Fibroblast of gingiva (primary cell): ENCODE results near the gene VAMP1.
"Not testable (repeated sequence)": the region's sequence is repeated elsewhere in the genome, so short reads cannot be mapped to it uniquely, and the experiment has no call there.

Source experiments
- DNase-seq: peaks from one replicate; pipeline ENCODE4 v3.0.0-alpha.2; 2011; ENCODE audit warnings: low read depth

Gene VAMP1

DNA sequence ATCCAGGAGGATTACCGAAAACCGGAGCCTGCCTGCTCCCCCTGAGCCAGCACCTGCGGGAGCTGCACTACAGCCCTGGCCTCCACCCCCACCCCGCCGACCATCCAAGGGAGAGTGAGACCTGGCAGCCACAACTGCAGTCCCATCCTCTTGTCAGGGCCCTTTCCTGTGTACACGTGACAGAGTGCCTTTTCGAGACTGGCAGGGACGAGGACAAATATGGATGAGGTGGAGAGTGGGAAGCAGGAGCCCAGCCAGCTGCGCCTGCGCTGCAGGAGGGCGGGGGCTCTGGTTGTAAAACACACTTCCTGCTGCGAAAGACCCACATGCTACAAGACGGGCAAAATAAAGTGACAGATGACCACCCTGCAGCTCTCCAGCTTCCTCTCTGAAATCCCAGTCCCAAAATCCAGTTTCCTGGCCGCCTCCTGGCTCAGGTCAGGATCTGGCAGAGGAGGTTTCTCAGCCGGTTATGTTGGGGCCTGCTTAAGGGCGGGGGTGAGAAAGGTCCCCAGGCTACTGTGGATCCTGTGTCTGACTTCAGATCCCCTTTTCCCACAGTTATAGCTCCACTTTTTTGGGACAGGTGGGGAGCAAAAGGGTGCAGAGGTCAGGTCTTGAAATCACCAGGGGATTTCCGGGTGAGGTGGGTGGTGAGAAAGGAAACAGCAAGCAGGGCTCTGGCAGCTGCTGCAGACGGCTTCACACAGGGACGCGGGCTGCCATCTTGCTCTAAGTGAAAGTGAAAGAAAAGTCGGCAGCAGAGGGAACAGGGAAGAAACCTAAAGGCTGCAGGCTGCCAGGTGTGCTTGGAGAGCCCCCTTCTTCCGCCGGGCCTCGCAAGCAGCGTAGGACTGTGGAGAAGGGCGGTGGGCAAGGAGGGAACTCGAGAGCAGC, 18.9 kb downstream of the VAMP1 start, which contains the start of gene TAPBPL:
Gene TAPBPL (plus strand): TSS at position 695 of the 897 bp plus-strand sequence. CDS start 207 bp downstream, outside the sequence.
- DNase-seq: peak; percentile 77

DNA sequence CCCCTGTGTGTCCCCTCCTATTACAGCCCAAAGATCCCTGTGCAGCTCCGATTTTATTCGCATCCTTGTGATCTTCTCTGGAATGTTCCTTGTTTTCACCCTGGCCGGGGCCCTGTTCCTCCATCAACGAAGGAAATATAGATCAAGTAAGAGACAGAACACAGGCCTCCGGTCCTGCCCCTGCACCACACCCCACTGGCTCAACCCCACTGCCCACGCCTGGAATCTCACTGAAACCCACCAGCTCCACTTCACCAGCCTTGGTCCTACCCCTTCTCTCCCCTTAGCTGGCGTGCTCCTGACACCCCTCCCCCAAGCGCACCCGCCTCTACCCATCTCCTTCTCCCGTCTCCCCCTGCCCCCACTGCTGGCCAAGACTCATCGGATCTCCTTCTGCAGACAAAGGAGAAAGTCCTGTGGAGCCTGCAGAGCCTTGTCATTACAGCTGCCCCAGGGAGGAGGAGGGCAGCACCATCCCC, 19.6 kb downstream of the VAMP1 start:
- DNase-seq: no peak

DNA sequence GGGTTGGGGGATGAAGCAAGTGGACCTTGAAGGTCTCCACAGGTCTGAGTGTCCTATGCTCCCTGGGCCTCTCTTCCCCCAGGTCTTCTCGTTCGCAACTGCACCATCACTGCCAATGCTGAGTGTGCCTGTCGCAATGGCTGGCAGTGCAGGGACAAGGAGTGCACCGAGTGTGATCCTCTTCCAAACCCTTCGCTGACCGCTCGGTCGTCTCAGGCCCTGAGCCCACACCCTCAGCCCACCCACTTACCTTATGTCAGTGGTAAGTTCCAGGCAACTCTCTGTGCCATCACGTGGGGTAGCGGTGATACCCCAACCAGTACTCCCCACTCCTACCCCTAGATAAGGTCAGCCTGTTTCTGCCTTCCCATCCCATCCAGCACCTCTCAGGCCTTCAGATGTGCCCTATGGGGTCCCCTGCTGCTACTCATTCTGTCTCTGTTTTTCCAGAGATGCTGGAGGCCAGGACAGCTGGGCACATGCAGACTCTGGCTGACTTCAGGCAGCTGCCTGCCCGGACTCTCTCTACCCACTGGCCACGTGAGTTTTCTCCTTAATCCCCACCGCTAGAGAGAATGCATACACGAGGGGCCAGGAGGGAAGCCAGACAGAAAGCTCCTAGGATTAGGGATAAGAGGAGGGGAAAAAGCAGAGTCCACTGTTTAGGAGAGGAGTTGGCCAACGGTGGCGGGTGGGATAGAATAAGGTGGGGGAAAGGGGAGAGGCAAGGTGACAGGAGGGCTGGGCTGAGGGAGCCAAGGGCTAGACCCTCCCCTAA, 20.2 kb downstream of the VAMP1 start:
- no peak for DNase-seq

DNA sequence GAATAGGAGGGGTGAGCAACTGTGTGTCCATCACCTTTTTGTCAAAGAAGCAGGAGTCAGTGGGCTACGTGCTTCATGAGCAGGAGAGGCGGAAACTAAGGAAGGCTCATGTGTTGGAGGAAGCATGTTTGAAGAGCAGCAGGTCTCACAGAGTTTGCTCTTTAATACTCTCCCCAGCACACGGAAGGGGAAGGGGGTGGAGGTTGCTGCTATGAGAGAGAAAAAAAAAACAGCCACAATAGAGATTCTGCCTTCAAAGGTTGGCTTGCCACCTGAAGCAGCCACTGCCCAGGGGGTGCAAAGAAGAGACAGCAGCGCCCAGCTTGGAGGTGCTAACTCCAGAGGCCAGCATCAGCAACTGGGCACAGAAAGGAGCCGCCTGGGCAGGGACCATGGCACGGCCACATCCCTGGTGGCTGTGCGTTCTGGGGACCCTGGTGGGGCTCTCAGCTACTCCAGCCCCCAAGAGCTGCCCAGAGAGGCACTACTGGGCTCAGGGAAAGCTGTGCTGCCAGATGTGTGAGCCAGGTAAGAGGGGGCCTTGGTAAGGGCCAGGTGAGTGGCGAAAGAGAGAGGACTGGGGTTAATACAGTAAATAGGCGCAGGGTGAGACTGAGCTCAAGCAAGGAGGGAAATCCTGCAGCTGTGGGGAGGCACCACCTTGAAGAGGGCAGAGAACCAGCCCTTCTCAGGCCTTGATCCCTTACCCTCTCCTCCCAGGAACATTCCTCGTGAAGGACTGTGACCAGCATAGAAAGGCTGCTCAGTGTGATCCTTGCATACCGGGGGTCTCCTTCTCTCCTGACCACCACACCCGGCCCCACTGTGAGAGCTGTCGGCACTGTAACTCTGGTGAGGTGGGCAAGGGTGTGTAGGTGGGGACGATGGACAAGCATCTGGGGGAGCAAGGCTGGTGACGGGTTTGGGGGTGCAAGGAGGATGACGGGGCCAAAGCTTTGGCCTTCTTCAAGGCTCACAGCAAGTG, 25.5 kb downstream of the VAMP1 start, which contains the start of gene CD27:
Gene CD27 (plus strand): TSS at position 252 of the 985 bp plus-strand sequence. CDS start 141 bp downstream, at position 393.
- no peak for DNase-seq

DNA sequence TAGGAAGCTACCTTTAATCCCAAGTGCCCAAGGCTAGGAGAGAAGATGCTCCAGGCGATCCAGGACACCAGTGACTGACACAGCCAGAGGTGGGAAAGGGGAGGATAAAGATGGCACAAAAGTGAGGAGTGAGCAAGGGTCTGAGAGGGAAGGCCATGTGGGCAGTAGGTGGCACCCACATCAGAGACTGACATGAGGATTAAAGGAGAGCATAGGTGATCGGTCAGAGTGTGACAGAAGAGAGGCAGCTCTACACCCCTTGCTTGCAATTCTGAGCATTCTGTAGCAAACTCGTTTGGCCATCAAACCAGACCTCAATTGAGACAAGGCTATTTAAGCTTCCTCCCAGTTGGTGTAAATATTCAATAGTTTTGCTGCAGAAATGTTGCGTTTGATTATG, 26.4 kb downstream of the VAMP1 start:
- no peak for DNase-seq

DNA sequence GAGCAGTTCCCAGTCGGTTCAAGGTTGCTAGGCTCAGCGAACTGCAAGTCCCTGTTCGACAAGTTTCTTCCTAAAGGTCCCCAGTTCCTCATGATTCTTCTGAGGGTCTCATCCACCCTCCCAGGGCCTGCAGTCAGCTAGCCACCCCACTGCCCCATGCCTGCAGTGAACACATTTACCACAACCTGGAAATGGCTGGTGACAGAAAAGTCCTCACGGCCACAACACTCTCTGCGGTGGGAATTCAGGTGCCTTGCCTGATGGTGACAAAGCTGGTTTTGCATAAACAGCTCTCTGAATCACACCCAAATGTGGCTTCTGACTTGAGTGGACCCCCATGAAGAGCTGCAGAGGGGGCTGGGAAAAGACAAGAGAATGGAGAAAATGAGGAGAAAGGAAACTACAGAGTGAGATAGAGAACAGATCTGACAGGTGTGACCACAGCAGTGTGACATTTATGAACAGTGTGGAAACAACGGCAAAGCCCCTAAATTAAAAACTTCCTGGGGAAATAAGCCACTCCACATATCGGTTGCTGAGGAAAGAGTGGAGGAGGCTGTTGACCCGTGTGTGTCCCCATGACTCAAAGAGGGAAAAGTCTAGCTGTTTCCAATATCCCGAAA, 27.0 kb downstream of the VAMP1 start:
- DNase-seq: no peak

DNA sequence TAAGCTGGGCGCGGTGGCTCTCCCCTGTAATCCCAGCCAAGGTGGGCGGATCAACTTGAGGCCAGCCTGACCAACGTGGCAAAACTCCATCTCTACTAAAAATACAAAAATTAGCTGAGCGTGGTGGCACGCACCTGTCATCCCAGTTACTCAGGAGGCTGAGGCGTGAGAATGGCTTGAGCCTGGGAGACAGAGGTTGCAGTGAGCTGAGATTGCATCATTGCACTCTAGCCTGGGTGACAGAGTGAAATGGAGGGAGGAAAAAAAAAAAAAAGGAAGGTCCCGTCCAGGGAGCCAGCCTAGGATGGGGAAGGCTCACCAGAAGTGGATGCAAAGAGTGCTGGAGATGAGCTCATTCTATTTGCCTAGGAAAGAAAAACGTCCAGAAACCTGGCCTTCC, 27.6 kb downstream of the VAMP1 start:
- DNase-seq: no peak

DNA sequence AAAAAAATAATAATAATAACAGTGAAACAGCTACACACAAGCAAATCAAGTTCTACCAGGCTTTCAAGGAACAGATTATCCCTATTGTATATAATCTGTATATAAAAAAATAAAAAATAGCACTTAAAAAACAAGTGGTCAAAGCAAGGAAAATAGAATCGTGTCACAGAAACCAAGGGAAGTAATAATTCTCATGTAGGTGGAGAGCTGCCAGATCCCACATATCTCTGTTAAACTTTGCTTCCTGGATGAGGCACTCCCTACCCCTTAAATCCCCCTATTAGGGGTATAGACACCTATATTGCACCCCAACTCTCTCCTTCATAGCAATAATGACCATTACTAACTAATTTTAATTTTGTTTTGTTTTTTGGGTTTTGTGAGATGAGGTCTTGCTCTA, 30.1 kb downstream of the VAMP1 start:
- DNase-seq: no peak

DNA sequence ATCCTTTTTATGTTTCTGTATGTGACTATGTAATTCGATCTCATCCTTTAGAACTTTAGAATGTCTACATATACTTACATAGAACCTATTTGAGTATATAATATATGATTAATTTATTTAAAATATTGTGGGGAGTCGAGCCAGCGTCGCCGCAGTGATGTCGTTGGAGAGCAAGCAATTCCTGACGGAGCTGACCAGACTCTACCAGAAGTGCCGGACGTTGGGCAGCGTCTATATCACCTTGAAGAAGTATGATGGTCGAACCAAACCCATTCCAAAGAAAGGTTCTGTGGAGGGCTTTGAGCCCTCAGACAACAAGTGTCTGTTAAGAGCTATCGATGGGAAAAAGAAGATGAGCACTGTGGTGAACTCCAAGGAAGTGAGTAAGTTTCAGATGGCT, 32.1 kb downstream of the VAMP1 start:
- DNase-seq: no peak

DNA sequence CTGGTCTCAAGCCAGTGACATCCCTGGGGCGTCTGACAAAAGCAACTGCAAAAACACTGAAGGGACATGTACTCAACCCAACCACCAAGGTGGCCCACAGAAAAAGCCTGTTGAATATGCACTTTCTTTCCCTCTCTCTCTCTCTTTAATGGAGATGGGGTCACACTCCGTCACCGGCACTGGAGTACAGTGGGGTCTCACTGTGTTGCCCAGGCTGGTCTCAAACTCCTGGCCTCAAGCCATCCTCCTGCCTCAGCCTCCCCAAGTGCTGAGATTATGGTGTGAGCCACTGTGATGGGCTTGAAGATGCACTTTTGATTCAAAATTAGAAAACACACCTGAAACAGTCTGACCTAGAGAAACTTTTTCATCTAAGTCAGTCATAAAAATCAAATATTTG, 32.9 kb downstream of the VAMP1 start:
- no peak for DNase-seq

DNA sequence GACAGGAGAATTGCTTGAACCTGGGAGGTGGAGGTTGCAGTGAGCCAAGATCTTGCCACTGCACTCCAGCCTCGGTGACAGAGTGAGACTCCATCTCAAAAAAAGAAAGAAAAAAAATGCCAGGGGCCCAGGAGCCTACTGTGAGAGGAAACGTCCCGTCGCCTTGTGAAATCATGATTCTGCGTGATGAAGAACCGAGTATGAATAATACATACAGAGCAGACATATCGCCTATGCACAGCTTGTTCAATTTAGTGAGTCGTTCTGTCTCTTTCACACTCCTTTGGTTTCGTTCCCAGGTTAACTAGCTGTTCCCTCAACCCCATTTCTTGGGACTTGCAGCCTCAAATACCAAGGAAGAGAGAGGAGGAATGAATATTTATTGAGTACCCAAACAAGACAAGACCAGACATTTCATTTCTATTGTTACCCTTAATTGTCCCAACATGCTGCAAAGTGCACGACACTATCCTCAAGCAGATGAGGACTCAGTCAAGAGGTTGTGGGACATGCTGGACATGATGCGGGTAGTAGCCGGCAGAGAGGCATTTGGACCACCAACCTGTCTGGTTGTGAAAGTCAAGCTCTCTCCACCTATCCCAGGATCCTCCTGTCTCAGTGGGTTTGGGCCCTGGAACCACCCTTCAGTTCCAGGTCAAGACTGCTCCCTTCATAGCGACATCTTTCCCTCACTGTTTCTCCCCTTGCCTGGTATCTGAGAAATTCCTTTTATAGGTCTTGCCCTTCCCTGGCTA, 34.3 kb downstream of the VAMP1 start:
- DNase-seq: no peak

DNA sequence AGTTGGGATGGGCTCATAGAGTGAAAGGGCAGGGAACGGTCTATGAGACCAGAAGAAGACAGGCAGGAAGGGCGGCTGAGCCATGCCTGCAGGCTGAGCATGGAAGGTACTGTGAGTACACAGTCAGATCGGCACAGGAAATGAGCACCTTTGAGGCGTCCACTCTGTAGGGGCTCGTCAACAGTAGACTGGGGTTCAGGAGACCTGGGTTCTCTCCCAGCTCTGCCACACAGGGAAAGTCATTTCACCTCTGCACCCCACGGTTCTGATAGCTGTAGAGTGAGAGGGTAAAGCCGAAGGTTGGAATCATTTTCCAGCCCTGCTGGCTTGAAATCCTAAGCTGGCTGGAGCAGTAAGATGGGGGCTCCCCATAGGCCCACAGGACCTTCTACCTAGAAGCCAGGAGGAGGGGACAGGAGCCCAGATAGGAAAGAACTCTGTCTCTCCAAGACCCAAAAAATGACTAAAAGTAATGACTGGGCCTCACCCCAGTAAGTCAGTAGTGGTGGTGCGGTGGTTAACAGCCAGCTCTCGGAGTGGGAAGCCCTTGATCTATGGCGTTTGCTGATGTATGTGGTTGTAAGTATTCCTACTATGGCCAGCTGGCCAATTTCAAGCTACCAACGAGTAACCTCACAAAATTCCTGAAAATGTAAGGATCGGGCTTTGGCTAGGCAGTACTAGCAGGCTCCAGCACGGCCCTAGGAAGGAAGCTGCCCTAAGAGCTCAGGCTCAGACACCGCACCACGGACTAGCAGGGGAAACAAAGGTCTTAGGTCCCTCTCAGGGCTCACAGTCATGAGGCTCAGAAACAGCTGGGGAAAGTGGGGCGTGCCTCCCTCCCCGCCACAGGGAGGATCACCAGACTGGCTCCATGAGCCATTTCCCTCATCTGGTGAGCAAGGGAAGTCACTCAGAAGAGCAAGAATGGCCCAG, 36.0 kb downstream of the VAMP1 start:
- no peak for DNase-seq

DNA sequence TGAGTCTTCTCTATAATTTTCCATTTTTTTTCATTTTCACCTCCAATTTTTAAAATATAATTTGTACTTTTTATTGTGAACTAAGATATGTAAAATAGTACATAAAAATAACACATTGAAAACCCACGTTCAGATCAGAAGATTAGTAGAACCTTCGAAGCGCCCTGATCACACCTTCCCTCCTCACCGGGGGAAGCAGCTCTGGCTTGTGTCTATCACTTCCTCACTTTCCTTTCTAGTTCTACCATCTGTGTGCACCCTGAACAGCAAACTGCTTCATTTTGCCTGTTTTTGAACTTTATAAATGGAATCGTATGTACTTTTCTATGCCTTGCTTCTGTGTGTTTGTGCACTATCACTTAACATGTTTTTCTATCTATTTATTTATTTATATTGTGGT, 37.5 kb downstream of the VAMP1 start:
- no peak for DNase-seq

DNA sequence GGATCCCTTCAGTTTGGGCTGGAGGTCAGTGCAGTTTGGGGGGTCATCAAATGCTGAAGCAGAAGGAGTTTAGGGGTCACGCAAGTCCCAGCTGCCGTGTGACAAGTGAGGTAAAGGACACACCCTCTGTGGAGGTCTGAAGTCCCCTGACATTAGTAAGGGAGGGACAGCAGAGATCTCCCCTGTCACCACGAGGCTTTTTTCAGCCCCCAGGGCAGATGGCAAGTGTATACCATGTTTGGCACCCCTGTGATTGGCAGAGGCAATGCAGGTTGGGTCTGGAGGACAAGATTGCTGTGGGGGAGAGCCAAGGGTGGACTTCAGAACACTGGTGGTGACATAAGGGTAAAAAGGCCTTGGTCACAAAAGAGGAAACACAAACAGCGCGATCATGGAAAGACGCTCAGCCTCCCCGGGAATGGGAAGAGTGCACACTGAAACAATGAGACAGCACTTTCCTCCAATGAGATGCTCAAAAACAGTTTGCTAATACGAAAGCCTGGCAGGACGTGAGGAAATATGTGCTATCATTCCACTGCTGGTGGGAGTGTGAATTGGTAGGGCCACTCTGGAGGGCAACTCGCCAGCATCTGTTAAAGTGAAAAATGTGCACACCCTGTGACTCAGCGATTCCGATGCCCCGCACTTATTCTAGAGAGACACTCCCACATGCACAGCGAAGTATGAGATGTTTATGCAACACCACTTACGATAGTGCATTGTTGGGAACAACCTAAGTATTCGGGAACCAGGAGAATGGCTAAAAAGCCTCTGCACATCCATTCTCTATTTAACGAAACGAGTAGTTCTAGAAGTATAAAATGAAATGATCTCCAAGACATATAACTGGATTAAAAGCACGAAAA, 40.1 kb downstream of the VAMP1 start:
- peak; percentile 99 for DNase-seq

DNA sequence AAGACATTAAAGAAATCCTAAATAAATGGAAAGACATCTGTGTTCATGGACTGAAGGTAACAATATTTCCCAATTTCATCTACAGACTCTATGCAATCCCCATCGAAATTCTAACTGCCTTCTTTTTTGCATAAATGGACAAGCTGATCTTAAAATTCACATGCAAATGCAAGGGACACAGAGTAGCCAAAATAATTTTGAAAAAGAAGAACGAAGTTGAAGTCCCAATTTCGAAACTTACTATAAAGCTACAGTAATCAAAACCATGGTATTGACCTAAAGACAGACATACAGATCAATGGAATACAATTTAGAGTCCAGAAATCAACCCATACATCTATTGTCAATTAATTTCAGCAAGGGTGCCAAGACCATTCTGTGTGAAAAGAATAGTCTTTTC, 42.2 kb downstream of the VAMP1 start:
- no peak for DNase-seq

DNA sequence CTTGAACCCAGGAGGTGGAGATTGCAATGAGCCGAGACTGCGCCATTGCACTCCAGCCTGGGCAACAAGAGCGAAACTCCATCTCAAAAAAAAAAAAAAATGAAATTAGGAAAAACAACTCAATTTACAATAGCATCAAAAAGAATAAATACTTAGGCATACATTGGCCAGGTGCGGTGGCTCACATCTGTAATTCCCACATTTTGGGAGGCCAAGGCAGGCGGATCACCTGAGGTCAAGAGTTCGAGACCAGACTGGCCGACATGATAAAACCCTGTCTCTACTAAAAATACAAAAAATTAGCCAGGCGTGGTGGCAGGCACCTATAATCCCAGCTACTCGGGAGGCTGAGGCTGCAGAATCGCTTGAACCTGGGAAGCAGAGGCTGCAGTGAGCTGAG, 42.7 kb downstream of the VAMP1 start:
- DNase-seq: not testable (repeated sequence)

DNA sequence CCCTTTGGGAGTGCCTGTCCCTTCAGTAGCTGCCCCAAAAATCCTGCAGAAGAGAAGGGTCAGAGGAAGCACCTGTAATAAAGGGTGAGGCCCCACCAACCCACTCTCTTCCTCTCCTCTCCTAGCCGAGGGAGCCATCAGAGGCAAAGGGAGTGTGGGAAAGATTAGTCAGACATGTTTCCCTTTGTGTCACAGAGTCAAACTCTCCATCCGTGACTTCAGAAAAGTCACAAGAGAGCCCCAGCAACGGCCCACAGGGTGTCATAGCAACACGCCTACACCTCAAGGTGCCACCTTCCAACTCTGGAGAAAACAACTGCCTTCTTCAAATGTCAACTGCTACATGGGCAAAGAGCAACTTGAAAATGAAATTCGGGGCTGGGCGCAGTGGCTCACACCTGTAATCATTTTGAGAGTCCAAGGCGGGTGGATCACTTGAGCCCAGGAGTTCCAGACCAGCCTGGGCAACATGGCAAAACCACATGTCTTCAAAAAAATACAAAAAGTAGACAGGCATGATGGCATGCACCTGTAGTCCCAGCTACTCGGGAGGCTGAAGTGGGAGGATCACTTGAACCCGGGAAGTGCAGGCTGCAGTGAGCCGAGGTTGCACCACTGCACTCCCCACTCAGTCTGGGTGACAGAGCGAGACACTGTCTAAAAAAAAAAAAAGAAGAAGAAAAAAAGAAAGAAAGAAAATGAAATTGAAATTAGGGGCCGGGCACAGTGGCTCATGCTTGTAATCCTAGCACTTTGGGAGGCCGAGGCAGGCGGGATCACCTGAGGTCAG, 43.4 kb downstream of the VAMP1 start:
- DNase-seq: no peak
